Heart left ventricle (tissue), 16 donors: ENCODE data around the gene CEP112. TPM values are rescaled to one million over a fixed set of nuclear protein-coding genes. Genes with fewer than 3 reads are reported as not detected.
A peak's percentile ranks its signal among the peaks of the same experiment; 100 is the strongest.

Experiments used
- ATAC-seq, 4 donors: fragments of 200-7000 bp; cut with Tn5 transposase; one replicate each; pipeline ENCODE4 v1.9.1; 2020 to 2022; ENCODE audit warnings: moderate library complexity in 4 of 4, mild to moderate bottlenecking in 3 of 4, moderate number of reproducible peaks in 1 of 4
- DNase-seq, 5 donors: peaks; one replicate each; pipeline ENCODE4 v3.0.0-alpha.2; 2020
- H3K27ac ChIP-seq, 12 donors: fragments of 200-600 bp; sonication (generic) in 4 of 12; one replicate each; pipeline versions ENCODE4 v1.5.0 to v1.8.0; 2016 to 2022; ENCODE audit warnings: mild to moderate bottlenecking in 2 of 12
- H3K27me3 ChIP-seq, 9 donors: fragments of 200-600 bp; sonication (generic) in 2 of 9; one replicate each; pipeline versions ENCODE4 v1.5.1 to v1.8.0; 2016 to 2022; ENCODE audit warnings: mild to moderate bottlenecking in 3 of 9
- H3K36me3 ChIP-seq, 9 donors: fragments of 200-600 bp; sonication (generic) in 2 of 9; one replicate each; pipeline versions ENCODE4 v1.5.0 to v1.8.0; 2018 to 2022; ENCODE audit warnings: mild to moderate bottlenecking in 2 of 9
- H3K4me1 ChIP-seq, 12 donors: fragments of 200-600 bp; sonication (generic) in 4 of 12; one replicate each; pipeline versions ENCODE4 v1.5.0 to v1.8.0; 2016 to 2022; ENCODE audit warnings: mild to moderate bottlenecking in 3 of 12
- H3K4me3 ChIP-seq, 12 donors: fragments of 200-600 bp; sonication (generic) in 4 of 12; one replicate each; pipeline versions ENCODE4 v1.5.0 to v1.8.0; 2017 to 2022; ENCODE audit warnings: mild to moderate bottlenecking in 9 of 12, moderate library complexity in 4 of 12
- H3K9me3 ChIP-seq, 12 donors: fragments of 200-600 bp; sonication (generic) in 4 of 12; one replicate each; pipeline versions ENCODE4 v1.5.0 to v1.8.0; 2016 to 2022; ENCODE audit warnings: mild to moderate bottlenecking in 1 of 12
- CTCF ChIP-seq, 12 donors: fragments of 200-600 bp; sonication (generic) in 4 of 12; IDR thresholded peaks; one replicate each; pipeline versions ENCODE4 v1.5.0 to v1.8.0; 2018 to 2022; ENCODE audit warnings: antibody characterized with exemption in 12 of 12, mild to moderate bottlenecking in 5 of 12
- POLR2A ChIP-seq, 2 donors: fragments of 450-650 bp; IDR thresholded peaks; one replicate each; pipeline ENCODE4 v1.6.1; 2017; ENCODE audit warnings: antibody characterized with exemption in 2 of 2, mild to moderate bottlenecking in 2 of 2, moderate library complexity in 2 of 2
- WGBS, 4 donors: extraction: QIAGEN DNeasy Blood & Tissue Kit in 2 of 4; methylation state at CpG; one replicate each; pipeline versions ENCODE4 v1.1.5 to v1.1.7; 2013 to 2018; 5-methylcytosine and 5-hydroxymethylcytosine counted together
- intact Hi-C, 10 donors: fragments of 100-400 bp; cut with DNase I; formaldehyde crosslinking; loops; one replicate each; pipeline versions ENCODE4 v1.11.1 to v1.14.2; 2022
- polyA plus RNA-seq, 2 donors: library from polyadenylated mRNA; stranded (reverse); fragments of 200-250 nt; gene quantifications; one replicate each; pipeline ENCODE4 v1.2.3, GENCODE V29; 2013
- total RNA-seq, 9 donors: library from RNA; depleted of rRNA in 2 of 9; stranded (reverse); fragments of >200 nt in 2 of 9; fragmentation: NEBNext Ultra II Directional in 3 of 9; extraction: Animal tissue kit (Norgen Biotek cat#: 25700) in 3 of 9; gene quantifications; one replicate each; pipeline versions ENCODE4 v1.1.0 to v1.2.4, GENCODE V29; 2016 to 2023
- donor health status: ischemic (EF 13 %, LVEDD 7.1; RV severe dilation, severe dysfunction).
- donor health status: healthy with polysubstance abuse.
- donor health status: DM: no; HTN: yes; CAD: no.
- donor health status: DM: no; HTN: no; CAD: no.
- donor health status: ischemic (EF 25% LVEDD 6.9; RV normal size, moderate dysfunction).
- donor health status: ischemic (EF 25% LVEDD 5.7; RV mildly dilated, moderate dysfunction).
- donor health status: healthy.
- donor health status: DM: yes; HTN: yes; CAD: no.
- donor health status: ischemic (EF 35%, LVEDD 5.7; RV mildly dilated, moderate dysfunction).
- donor health status: nonischemic (EF 11% LVEDD 7.7; RV severe dilation, severe dysfunction).
- donor health status: DM: yes; HTN: yes; CAD: no.
- donor health status: PGD.
- donor health status: ischemic (EF 29% LVEDD 5.4; RV normal size, mild dysfunction).
- donor health status: nonischemic (EF 23%, LVEDD 6.1; RV moderate dilation, normal function).

Gene CEP112
- total and polyA plus RNA-seq, 11 donors, result 5.5 to 28.3 (median 14.3) TPM

DNA sequence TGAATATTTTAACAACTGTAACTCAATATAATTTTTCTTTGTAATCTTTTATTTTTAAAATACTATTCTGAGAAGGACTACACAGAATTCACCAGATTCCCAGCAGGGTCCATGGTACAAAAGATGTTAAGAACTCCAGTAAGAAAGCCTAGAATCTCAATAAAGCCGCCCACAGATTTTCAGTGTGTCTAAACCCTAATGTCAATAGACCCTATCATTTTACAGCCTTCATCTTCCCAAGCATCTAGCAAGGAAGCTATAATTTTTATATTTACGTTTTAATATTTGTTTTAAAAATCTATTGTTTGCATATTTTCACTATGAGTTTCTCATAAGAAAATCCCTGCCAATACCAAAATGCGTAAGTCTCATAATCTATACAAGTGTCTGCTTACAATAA is 148.5 kb downstream of the CEP112 start:
- no peak for DNase-seq

DNA sequence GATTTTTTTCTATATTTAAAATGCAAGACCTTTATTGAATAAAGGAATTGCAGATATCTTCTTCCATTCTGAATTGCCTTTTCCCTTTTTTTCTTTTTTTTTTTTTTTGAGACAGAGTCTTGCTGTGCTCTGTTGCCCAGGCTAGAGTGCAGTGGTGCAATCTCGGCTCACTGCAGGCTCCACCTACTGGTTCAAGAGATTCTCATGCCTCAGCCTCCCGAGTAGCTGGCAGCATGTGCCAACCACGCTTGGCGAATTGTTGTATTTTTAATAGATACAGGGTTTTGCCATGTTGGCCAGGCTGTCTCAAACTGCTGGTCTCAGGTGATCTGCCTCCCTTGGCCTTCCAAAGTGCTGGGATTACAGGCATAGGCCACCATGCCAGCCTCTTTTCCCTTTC is 151.5 kb downstream of the CEP112 start:
- no peak for ATAC-seq
- Histone ChIP-seq H3K4me3 (no peak overlapping the region), H3K4me1 (no peaks in the 10 kb centered on the region), H3K36me3 (no peaks in the 10 kb centered on the region), H3K9me3 (no peaks in the 10 kb centered on the region), H3K27ac (no peak overlapping the region), H3K27me3 (no peaks in the 10 kb centered on the region)
- intact Hi-C loops, result no loop called here
- no peak for DNase-seq
- WGBS, 4 donors, result 78 to 87% (median 82%) methylated on average over 4 of the region's 4 CpGs
- TF ChIP-seq CTCF (IDR thresholded peaks at IDR 0.05) (peak in 3 of 12 donors; percentile 10 to 22 (median 13)), POLR2A (IDR thresholded peaks at IDR 0.05) (no peak)

More for the DNA sequence above, 148.5 kb downstream of the CEP112 start:
- WGBS, 4 donors, result 79 to 97% (median 92%) methylated on average over 3 of the region's 3 CpGs
- peaks cover 0 to 9% (median 0%) of the 10 kb centered on the region in 9 donors for H3K36me3 ChIP-seq
- H3K9me3 ChIP-seq, result no peaks in the 10 kb centered on the region
- H3K27ac ChIP-seq, result no peak overlapping the region
- H3K4me3 ChIP-seq, result no peak overlapping the region
- H3K4me1 ChIP-seq, result no peaks in the 10 kb centered on the region
- no peaks in the 10 kb centered on the region for H3K27me3 ChIP-seq
- ATAC-seq, result no peak
- TF ChIP-seq POLR2A (IDR thresholded peaks at IDR 0.05), result no peak
- TF ChIP-seq CTCF (IDR thresholded peaks at IDR 0.05), result no peak
- intact Hi-C loops, result no loop called here

GRCh38 chr17:66038125-66038524 is 153.8 kb downstream of the CEP112 start:
- 33 to 48% (median 40%) methylated on average over 3 of the region's 3 CpGs for WGBS, 4 donors
- Histone ChIP-seq H3K9me3 (no peaks in the 10 kb centered on the region), H3K36me3 (no peaks in the 10 kb centered on the region), H3K27ac (no peak overlapping the region), H3K27me3 (no peaks in the 10 kb centered on the region), H3K4me3 (no peak overlapping the region), H3K4me1 (no peaks in the 10 kb centered on the region)
- ATAC-seq, result no peak
- DNase-seq, result no peak
- intact Hi-C loops, result no loop called here
- TF ChIP-seq POLR2A (IDR thresholded peaks at IDR 0.05) (no peak), CTCF (IDR thresholded peaks at IDR 0.05) (no peak)

GRCh38 chr17:66037221-66037620 is 154.7 kb downstream of the CEP112 start:
- H3K4me3 ChIP-seq, result no peak overlapping the region
- no peak for ATAC-seq
- H3K27ac ChIP-seq, result no peak overlapping the region
- 92 to 96% (median 93%) methylated on average over 3 of the region's 3 CpGs for WGBS, 4 donors
- H3K36me3 ChIP-seq, result no peaks in the 10 kb centered on the region
- H3K4me1 ChIP-seq, result no peaks in the 10 kb centered on the region
- TF ChIP-seq POLR2A (IDR thresholded peaks at IDR 0.05) (no peak), CTCF (IDR thresholded peaks at IDR 0.05) (no peak)
- DNase-seq, result no peak
- intact Hi-C loops, result no loop called here
- no peaks in the 10 kb centered on the region for H3K27me3 ChIP-seq
- H3K9me3 ChIP-seq, result no peaks in the 10 kb centered on the region
